Activated T-helper 9 cell treated with anti-CD3 and anti-CD28 coated beads, Interleukin-2, amount 50 U/mL, for 16 hours (primary cell): ENCODE data around the gene USP17L27.
"Not testable (repeated sequence)": the region's sequence is repeated elsewhere in the genome, so short reads cannot be mapped to it uniquely, and the experiment has no call there.

Source experiments
- DNase-seq: peaks from one replicate; pipeline ENCODE4 v3.0.0-alpha.2; 2020; ENCODE audit warnings: low read depth

USP17L27 gene, protein sequence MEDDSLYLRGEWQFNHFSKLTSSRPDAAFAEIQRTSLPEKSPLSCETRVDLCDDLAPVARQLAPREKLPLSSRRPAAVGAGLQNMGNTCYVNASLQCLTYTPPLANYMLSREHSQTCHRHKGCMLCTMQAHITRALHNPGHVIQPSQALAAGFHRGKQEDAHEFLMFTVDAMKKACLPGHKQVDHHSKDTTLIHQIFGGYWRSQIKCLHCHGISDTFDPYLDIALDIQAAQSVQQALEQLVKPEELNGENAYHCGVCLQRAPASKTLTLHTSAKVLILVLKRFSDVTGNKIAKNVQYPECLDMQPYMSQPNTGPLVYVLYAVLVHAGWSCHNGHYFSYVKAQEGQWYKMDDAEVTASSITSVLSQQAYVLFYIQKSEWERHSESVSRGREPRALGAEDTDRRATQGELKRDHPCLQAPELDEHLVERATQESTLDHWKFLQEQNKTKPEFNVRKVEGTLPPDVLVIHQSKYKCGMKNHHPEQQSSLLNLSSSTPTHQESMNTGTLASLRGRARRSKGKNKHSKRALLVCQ

DNA sequence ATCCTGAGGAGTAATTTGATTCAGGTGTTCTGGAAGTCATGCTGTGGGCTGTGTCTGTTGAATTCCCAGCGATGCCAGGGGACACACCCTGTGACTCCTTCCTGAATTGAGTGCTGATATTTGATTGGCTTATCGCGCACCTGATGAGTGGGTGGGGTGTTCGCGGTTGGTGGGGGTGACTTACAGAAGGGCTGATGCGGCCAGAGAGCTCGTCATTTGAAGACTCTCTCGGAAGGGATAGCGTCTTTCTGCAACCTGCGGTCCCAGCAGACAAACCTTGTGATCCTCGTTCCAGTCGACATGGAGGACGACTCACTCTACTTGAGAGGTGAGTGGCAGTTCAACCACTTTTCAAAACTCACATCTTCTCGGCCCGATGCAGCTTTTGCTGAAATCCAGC lies at the start of gene USP17L27:
TSS of gene USP17L27 (plus strand) at position 301 of the 400 bp plus-strand sequence. CDS start at position 301, 0 bp downstream.
- not testable (repeated sequence) for DNase-seq

DNA sequence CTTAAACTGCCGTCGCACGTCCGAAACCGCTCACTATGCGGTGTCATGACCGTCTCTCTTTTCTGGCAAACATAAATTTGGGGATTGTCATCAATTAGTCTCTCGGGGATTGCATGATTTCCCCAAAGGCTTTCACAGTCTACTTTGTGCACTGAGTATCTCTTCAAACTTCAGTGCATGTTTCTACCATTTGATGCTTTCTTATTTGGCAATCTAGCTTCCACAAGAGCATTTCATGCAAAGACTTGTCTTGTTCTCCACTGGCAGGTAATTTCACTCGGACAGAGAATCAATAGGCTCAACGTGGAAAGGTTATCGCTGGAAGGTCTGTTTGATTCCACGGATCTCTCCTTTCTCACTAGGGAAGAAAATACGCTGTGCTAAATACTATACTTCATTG lies 19.8 kb upstream of the USP17L27 start:
- DNase-seq = not testable (repeated sequence)

DNA sequence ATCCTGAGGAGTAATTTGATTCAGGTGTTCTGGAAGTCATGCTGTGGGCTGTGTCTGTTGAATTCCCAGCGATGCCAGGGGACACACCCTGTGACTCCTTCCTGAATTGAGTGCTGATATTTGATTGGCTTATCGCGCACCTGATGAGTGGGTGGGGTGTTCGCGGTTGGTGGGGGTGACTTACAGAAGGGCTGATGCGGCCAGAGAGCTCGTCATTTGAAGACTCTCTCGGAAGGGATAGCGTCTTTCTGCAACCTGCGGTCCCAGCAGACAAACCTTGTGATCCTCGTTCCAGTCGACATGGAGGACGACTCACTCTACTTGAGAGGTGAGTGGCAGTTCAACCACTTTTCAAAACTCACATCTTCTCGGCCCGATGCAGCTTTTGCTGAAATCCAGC lies 19.1 kb upstream of the USP17L27 start, which contains the start of gene USP17L24:
TSS of gene USP17L24 (plus strand) at position 301 of the 400 bp plus-strand sequence. CDS start at position 301, 0 bp downstream.
- DNase-seq = not testable (repeated sequence)

- not testable (repeated sequence) for DNase-seq
Measured at GRCh38 chr4:9329611-9330010, 14.3 kb upstream of the USP17L27 start, which contains the start of gene USP17L25. USP17L25 (plus strand) TSS chr4:9329911; CDS start chr4:9329911, 0 bp downstream.

DNA sequence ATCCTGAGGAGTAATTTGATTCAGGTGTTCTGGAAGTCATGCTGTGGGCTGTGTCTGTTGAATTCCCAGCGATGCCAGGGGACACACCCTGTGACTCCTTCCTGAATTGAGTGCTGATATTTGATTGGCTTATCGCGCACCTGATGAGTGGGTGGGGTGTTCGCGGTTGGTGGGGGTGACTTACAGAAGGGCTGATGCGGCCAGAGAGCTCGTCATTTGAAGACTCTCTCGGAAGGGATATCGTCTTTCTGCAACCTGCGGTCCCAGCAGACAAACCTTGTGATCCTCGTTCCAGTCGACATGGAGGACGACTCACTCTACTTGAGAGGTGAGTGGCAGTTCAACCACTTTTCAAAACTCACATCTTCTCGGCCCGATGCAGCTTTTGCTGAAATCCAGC lies 9.6 kb upstream of the USP17L27 start, which contains the start of gene USP17L26:
TSS of gene USP17L26 (plus strand) at position 301 of the 400 bp plus-strand sequence. CDS start at position 301, 0 bp downstream.
- DNase-seq = not testable (repeated sequence)

DNA sequence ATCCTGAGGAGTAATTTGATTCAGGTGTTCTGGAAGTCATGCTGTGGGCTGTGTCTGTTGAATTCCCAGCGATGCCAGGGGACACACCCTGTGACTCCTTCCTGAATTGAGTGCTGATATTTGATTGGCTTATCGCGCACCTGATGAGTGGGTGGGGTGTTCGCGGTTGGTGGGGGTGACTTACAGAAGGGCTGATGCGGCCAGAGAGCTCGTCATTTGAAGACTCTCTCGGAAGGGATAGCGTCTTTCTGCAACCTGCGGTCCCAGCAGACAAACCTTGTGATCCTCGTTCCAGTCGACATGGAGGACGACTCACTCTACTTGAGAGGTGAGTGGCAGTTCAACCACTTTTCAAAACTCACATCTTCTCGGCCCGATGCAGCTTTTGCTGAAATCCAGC lies 4.8 kb upstream of the USP17L27 start, which contains the start of gene USP17L5:
TSS of gene USP17L5 (plus strand) at position 301 of the 400 bp plus-strand sequence. CDS start at position 301, 0 bp downstream.
- DNase-seq = not testable (repeated sequence)

GRCh38 chr4:9348593-9348992 lies 4.6 kb downstream of the USP17L27 start, which contains the start of gene USP17L28:
USP17L28 (plus strand) TSS chr4:9348893; CDS start chr4:9348893, 0 bp downstream.
- DNase-seq = not testable (repeated sequence)

- DNase-seq = not testable (repeated sequence)
Measured at GRCh38 chr4:9350866-9351265, 6.9 kb downstream of the USP17L27 start.

GRCh38 chr4:9353338-9353737 lies 9.4 kb downstream of the USP17L27 start, which contains the start of gene USP17L29:
USP17L29 (plus strand) TSS chr4:9353638; CDS start chr4:9353638, 0 bp downstream.
- not testable (repeated sequence) for DNase-seq

DNA sequence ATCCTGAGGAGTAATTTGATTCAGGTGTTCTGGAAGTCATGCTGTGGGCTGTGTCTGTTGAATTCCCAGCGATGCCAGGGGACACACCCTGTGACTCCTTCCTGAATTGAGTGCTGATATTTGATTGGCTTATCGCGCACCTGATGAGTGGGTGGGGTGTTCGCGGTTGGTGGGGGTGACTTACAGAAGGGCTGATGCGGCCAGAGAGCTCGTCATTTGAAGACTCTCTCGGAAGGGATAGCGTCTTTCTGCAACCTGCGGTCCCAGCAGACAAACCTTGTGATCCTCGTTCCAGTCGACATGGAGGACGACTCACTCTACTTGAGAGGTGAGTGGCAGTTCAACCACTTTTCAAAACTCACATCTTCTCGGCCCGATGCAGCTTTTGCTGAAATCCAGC lies 18.9 kb downstream of the USP17L27 start, which contains the start of gene USP17L30:
TSS of gene USP17L30 (plus strand) at position 301 of the 400 bp plus-strand sequence. CDS start at position 301, 0 bp downstream.
- DNase-seq = not testable (repeated sequence)

DNA sequence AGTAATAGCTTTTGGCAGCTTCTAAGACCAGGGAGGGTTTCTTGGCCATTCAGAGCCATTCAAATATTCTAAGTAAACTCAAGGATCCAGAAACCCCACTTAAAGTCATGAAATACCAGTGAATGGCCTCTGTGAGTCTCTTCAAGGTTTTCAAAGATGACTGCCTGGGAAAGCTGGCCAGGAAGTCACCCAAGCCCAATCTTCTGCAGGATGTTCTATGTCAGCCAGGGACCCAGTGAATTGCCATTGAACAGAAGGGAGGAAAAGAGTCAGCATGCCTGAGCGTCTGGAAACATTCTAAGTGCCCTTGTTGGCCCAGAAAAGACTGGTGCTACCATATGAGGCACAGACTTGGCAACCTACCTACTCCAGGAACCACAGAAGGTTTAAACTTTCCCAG lies 35.9 kb downstream of the USP17L27 start:
- DNase-seq = not testable (repeated sequence)

GRCh38 chr4:9381012-9381534 lies 37.1 kb downstream of the USP17L27 start:
- not testable (repeated sequence) for DNase-seq

GRCh38 chr4:9384126-9384525 lies 40.2 kb downstream of the USP17L27 start:
- no peak for DNase-seq

DNA sequence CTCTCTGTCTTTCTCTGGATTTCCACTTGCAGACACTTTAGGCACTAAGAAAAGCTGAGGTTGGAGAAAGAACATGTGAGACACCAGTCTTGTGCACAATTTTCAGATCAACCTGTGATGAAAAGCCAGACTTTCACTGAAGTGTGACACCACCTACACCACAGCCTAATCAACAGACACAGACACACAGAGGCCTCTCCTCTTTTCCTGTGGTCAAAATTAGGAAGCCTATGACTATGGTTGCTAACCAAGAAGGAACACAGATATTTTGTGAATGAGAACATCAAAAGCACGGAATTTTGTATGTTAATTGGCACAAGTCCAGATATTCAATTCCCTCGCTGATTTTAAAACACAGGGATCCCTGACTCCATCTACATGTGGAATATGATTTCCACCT lies 45.1 kb downstream of the USP17L27 start:
- not testable (repeated sequence) for DNase-seq
